Subcutaneous abdominal adipose tissue (tissue), 5 donors: ENCODE data around the gene FUBP3.

Source experiments
- H3K27ac ChIP-seq: one replicate; pipeline ENCODE4 v1.7.0; 2013; ENCODE audit warnings: low read depth, mild to moderate bottlenecking, inconsistent platforms, low read length, moderate library complexity
- H3K27me3 ChIP-seq, 5 donors: one replicate each; pipeline ENCODE4 v1.7.0; 2013; ENCODE audit warnings: low read length in 5 of 5, inconsistent platforms in 1 of 5; ENCODE audit not compliant: control insufficient read depth in 5 of 5, insufficient read depth in 4 of 5
- H3K36me3 ChIP-seq, 5 donors: one replicate each; pipeline ENCODE4 v1.7.0; 2013; ENCODE audit warnings: low read length in 5 of 5; ENCODE audit not compliant: control insufficient read depth in 5 of 5, insufficient read depth in 5 of 5
- H3K4me1 ChIP-seq, 5 donors: one replicate each; pipeline ENCODE4 v1.7.0; 2013; ENCODE audit warnings: low read length in 5 of 5, mild to moderate bottlenecking in 3 of 5, moderate library complexity in 1 of 5; ENCODE audit not compliant: control insufficient read depth in 5 of 5, insufficient read depth in 5 of 5
- H3K4me3 ChIP-seq, 5 donors: one replicate each; pipeline ENCODE4 v1.7.0; 2013; ENCODE audit warnings: low read length in 5 of 5, low read depth in 1 of 5
- H3K9ac ChIP-seq, 5 donors: one replicate each; pipeline ENCODE4 v1.7.0; 2013; ENCODE audit warnings: low read length in 5 of 5, mild to moderate bottlenecking in 4 of 5, moderate library complexity in 3 of 5
- H3K9me3 ChIP-seq, 5 donors: one replicate each; pipeline ENCODE4 v1.7.0; 2013; ENCODE audit warnings: low read length in 5 of 5; ENCODE audit not compliant: control insufficient read depth in 5 of 5
- donor health status: healthy.
- donor health status: healthy.
- donor health status: healthy.
- donor health status: healthy.
- donor health status: healthy.

The FUBP3 gene, protein sequence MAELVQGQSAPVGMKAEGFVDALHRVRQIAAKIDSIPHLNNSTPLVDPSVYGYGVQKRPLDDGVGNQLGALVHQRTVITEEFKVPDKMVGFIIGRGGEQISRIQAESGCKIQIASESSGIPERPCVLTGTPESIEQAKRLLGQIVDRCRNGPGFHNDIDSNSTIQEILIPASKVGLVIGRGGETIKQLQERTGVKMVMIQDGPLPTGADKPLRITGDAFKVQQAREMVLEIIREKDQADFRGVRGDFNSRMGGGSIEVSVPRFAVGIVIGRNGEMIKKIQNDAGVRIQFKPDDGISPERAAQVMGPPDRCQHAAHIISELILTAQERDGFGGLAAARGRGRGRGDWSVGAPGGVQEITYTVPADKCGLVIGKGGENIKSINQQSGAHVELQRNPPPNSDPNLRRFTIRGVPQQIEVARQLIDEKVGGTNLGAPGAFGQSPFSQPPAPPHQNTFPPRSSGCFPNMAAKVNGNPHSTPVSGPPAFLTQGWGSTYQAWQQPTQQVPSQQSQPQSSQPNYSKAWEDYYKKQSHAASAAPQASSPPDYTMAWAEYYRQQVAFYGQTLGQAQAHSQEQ

DNA sequence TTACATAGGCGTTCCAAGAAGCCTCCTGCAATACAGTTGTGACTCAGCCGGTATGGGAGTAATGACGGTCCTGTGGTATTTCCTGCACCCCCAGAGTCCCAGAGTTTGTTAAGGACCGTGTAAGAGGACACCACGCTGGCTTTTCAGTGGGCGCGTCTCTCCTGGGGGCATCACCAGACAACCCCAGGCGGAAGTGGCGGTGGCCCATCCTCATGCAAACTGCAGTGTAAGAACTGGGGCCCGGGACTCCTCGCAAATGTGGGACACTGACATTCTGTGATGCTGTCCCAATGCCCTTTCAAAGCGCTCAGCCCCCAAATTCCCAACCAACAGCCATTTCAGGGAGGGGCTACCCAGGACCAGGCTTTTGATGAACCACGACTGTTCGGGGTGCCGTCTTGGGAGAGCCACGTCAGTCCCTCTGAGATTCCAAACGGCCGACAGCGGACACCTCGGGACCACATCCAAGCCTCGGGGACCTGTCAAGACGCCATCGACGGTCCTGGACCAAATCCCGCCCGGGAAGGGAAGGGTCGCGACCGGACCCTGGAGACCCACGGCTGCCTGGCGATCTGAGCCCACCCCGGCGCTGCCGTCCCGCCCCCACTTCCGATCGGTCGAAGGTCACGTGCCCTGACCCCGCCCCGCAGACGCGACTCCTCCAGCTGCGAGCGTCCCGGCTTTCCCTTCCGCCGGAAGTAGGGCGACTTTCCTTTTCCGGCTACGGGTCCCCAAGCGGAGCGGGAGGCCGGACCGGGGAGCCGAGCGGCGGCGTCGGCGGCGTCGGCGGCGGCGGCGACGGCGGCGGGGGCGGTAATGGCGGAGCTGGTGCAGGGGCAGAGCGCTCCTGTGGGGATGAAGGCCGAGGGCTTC is at the start of gene FUBP3:
FUBP3 (plus strand) TSS at position 713 of the 873 bp plus-strand sequence; CDS start at position 817, 104 bp downstream.
- peak within 1 kb of the TSS; percentile 84 to 95 (median 93) for H3K4me3 ChIP-seq
- peak within 1 kb of the TSS; percentile 84 to 98 (median 93) for H3K9ac ChIP-seq
- no peaks in the 10 kb centered on the region for H3K27me3 ChIP-seq
- H3K9me3 ChIP-seq = no peaks in the 10 kb centered on the region
- peaks cover 0 to 31% (median 27%) of the 10 kb centered on the region in 5 donors for H3K4me1 ChIP-seq
- peaks cover 0 to 9% (median 4%) of the 10 kb centered on the region in 5 donors for H3K36me3 ChIP-seq
- peak within 1 kb of the TSS; percentile 74 for H3K27ac ChIP-seq

DNA sequence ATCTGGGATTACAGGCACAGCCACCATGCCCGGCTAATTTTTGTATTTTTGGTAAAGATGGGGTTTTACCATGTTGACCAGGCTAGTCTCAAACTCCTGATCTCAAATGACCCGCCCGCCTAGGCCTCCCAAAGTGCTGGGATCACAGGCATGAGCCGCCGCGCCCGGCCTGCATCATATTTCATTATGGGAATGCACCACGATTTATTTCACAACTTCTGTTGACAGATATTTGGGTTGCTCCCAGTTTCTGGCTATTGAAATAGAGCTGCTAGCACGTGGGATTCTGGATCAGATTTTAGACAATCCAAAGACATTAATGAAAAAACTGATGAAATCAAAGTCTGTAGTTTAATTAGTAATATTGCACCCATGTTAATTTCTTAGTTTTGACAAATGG is 48.4 kb upstream of the FUBP3 start:
- peaks cover 0 to 5% (median 0%) of the 10 kb centered on the region in 5 donors for H3K4me1 ChIP-seq
- H3K27ac ChIP-seq = no peak overlapping the region
- no peaks in the 10 kb centered on the region for H3K36me3 ChIP-seq
- no peak overlapping the region for H3K4me3 ChIP-seq
- H3K27me3 ChIP-seq = peaks cover 29 to 52% (median 44%) of the 10 kb centered on the region in 5 donors
- H3K9ac ChIP-seq = no peak overlapping the region
- H3K9me3 ChIP-seq = no peaks in the 10 kb centered on the region

DNA sequence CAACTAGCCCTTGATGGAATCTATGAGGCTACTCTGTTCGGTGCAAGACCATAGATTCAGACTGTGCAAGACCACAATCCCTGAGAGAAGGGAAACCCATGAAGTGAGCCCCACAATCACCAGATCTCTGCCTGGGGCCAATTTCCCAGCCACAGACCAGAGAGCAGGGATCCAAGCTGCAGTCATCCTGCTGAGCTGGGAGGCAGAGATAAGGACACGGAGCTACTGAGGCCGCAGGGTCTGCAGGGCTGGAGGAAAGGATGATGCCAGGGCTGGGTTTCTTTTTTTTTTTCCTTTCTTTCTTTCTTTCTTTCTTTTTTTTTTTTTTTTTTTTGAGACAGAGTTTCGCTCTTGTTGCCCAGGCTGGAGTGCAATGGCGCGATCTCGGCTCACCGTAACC is 47.7 kb upstream of the FUBP3 start:
- Histone ChIP-seq H3K4me3 (no peak overlapping the region), H3K9me3 (no peaks in the 10 kb centered on the region), H3K36me3 (no peaks in the 10 kb centered on the region), H3K9ac (no peak overlapping the region), H3K4me1 (peaks cover 0 to 7% (median 0%) of the 10 kb centered on the region in 5 donors), H3K27me3 (peaks cover 30 to 53% (median 46%) of the 10 kb centered on the region in 5 donors), H3K27ac (no peak overlapping the region)

DNA sequence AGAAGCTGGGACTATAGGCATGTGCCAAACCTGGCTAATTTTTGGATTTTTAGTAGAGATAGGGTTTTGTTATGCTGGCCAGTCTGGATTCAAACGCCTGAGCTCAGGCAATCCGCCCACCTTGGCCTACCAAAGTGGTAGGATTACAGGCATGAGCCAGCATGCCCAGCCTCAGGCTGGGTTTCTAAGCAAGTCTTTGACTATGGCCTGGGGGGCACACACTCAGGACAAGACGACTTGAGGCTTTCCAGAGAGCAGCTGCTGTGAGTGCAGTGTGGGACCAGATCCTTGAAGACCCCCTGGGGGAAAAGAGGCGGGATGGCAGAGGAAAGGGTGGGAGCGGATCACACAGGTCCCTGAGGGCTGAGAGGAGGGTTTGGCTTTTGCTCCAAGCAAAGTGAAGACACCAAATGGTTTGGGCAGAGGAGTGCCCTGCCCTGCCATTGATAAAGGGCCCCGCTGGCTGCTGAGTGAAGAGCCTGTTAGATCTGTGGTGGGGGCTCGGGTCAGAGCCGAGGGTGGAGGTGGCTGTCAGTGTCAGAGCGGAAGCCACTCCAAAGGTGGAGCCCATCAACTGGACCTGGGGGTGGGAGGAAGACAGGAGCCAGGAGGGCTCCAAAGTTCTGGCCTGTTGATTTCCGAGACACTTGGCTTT is 46.8 kb upstream of the FUBP3 start:
- Histone ChIP-seq H3K9ac (no peak overlapping the region), H3K9me3 (no peaks in the 10 kb centered on the region), H3K4me3 (no peak overlapping the region), H3K27me3 (peaks cover 30 to 57% (median 46%) of the 10 kb centered on the region in 5 donors), H3K27ac (no peak overlapping the region), H3K4me1 (peaks cover 0 to 9% (median 4%) of the 10 kb centered on the region in 5 donors), H3K36me3 (no peaks in the 10 kb centered on the region)

DNA sequence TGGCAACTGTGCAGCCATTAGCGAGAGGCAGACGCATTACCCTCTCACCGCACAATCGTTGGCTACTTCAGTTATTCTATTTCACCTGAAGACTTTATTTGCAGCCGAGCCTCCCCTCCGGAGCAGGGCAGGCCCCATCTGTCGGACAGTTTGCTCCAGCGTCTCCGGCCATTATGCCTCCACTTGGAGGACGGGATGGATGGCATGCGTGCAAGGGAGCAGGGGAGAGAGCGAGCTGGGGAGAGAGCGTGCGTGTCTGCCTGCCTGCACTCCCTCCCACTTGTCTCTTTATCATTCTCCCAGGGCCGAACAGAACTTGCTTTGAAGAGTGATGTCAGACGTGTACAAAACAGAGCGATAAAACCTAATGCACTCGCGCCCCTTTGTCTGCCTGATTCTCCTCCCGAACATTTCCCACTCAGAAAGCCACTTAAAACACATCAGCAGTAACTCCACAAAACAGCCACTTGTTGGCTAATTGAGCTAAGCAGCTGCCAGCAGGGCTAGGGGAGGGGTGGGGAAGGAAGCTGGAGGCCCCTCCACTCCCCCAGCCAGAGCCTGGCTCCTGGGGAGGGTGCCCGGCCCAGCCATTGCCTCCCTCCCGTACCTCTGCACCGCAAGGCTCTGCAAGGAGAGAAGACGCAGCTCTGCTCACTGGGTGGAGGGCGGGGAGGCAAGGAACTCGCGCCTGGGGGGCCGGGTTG is 43.4 kb upstream of the FUBP3 start:
- Histone ChIP-seq H3K27me3 (peaks cover 45 to 69% (median 55%) of the 10 kb centered on the region in 5 donors), H3K4me1 (peaks cover 0 to 10% (median 4%) of the 10 kb centered on the region in 5 donors), H3K9ac (no peak overlapping the region), H3K36me3 (no peaks in the 10 kb centered on the region), H3K9me3 (no peaks in the 10 kb centered on the region), H3K4me3 (peak overlapping the region in 1 of 5 donors; percentile 6), H3K27ac (no peak overlapping the region)

DNA sequence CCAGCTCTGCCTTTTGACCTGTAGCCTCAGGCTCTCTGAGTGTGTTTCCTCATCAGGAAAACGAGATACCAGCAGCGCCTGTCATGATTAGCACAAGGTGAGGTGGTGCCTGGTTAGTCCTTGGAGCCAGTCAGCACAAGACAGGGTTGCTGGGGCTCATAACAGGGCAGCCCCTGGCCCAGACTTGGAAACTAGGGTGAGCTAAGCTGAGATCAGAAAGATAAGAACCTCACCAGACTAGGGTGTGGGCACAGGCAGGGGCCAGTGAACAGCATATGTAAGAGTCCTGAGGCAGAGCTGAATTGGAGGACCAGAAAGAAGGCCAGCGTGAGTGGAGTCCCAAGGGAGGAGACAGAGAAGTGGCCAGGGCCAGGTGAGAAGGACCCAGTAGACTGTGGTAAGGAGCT is 42.7 kb upstream of the FUBP3 start:
- H3K36me3 ChIP-seq = no peaks in the 10 kb centered on the region
- peaks cover 0 to 10% (median 4%) of the 10 kb centered on the region in 5 donors for H3K4me1 ChIP-seq
- no peak overlapping the region for H3K9ac ChIP-seq
- no peak overlapping the region for H3K27ac ChIP-seq
- peaks cover 47 to 71% (median 55%) of the 10 kb centered on the region in 5 donors for H3K27me3 ChIP-seq
- no peaks in the 10 kb centered on the region for H3K9me3 ChIP-seq
- H3K4me3 ChIP-seq = no peak overlapping the region

DNA sequence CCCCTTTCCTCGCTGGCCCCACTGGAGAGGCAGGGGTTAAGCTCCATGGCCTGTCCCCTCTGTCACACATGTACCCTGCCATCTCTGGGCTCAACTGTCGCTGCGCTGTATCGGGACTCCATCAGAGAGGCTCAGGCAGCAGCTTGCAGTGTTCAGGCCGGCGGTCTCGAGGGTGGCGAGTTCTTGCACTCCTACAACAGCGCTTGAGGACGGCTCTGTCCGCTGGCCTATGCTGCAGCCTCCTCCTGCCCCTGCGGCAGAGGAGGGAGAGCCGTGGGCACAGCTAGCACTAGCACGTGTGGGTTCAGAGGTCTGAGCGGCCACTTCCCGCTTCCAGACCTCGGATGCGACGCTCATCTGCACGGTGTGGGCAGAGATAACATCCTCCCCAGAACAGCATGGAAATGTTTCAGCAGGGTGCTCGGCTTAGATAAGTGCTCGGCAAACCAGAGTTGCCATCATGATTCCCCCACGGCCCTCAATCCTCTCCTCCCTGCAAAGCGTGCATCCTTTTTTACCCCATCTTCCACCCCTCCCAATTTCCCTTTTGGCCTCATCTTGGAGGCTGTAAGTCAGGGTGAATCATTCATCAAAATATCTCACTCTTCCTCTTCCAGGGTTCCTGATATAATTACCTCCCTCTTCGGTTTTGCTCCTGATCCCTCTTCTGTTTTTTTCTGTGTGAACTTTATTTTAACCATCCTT is 41.9 kb upstream of the FUBP3 start:
- Histone ChIP-seq H3K27me3 (peaks cover 48 to 77% (median 60%) of the 10 kb centered on the region in 5 donors), H3K9me3 (no peaks in the 10 kb centered on the region), H3K4me1 (peaks cover 0 to 10% (median 4%) of the 10 kb centered on the region in 5 donors), H3K4me3 (no peak overlapping the region), H3K9ac (no peak overlapping the region), H3K36me3 (no peaks in the 10 kb centered on the region), H3K27ac (no peak overlapping the region)

DNA sequence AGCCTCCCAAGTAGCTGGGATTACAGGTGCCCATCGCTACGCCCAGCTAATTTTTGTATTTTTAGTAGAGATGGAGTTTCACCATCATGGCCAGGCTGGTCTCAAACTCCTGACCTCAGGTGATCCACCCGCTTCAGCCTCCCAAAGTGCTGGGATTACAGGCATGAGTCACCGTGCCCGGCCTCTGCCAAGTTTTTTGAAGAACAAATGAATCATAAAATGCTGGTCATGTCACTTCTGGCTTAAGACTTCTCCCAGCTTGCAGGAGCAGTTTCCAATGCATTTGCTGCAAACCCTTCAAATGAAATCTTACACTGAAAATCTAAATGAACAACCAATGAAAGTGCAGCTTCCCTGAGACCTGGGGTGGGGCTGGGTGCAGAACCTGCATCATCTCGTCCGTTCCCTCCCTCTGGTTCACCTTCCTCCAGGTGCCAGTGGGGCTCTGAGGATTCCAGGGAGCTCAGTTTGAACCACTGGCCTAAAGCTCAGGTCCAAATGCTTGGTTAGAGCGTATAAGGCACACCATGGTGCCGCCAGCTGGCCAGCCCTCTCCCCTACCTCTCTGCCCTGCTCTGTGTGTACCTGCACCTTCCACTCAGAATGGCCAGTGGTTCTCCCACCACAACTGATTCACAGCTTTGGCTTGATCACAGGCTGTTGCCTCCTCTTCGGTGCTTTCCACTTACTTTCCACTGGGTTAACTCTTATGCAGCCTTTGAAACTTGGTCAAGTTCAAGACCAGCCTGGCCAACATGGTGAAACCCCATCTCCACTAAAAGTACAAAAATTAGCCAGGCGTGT is 39.8 kb upstream of the FUBP3 start:
- Histone ChIP-seq H3K9me3 (no peaks in the 10 kb centered on the region), H3K4me3 (no peak overlapping the region), H3K27ac (no peak overlapping the region), H3K4me1 (peaks cover 0 to 10% (median 4%) of the 10 kb centered on the region in 5 donors), H3K27me3 (peaks cover 50 to 76% (median 58%) of the 10 kb centered on the region in 5 donors), H3K36me3 (no peaks in the 10 kb centered on the region), H3K9ac (no peak overlapping the region)
